ENCODE data around the gene ARHGEF18. TPM values are rescaled to one million over a fixed set of nuclear protein-coding genes. Genes with fewer than 3 reads are reported as not detected.

Gene ARHGEF18
- total and polyA plus RNA-seq, 2 experiments from 2014 or later: 12.8 to 47.6 TPM

DNA sequence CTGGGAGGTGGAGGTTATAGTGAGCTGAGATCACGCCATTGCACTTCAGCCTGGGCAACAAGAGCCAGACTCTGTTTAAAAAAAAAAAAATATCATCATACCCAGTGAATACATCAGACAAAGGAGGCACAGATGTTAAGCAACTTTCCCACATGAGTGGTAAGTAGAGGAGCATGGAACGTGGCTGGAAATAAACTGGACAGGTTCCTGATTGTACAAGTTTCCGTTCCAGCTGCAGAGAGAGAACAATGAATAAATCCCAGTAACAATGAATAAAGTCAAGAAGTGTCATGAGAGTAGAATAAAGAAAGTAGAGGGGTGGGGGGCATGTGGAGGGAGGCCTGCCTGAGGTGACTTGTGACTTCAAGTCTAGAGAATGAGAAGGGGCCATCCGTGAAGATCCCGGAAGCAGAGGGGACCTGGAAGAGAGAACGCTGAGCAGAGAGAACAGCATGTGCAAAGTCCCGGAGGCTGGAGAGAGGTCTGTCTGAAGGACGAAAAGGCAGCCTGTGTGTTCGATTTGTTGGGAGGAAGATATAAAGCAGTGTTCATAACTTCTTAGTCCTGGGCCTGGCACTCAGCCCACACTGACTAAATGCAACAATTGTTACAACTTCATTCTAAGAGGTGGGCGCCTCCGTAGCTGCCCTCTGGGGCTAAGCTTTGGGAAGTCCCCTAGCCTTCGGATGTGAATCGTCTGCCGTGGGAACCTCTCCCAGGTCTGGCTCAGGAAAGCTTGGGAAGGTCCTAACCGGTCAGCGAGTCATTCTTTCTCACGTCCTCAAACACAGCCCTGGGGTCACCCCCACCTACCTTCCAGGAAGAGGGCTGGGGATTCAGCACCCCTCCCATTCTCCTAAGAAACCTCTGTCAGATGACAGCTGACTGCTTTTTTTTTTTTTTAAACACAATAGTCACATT, 15.3 kb upstream of the ARHGEF18 start:
- H3F3A ChIP-seq (replicated peaks; ENCODE audit: low read depth): no peaks in the 10 kb centered on the region
- Mint-ChIP-seq H3K27ac (no peak overlapping the region), H3K9me3 (peaks cover 6% of the 10 kb centered on the region; the same call in 2 of the 3 replicates), H3K4me3 (no peak overlapping the region), H3K27me3 (ENCODE audit: insufficient read depth, low read depth, poor library complexity) (peaks cover 10% of the 10 kb centered on the region), H3K4me1 (no peaks in the 10 kb centered on the region), H3K36me3 (ENCODE audit: low read depth) (no peaks in the 10 kb centered on the region)
- H3K79me2 ChIP-seq (replicated peaks; ENCODE audit: insufficient read depth): no peaks in the 10 kb centered on the region
- no peak overlapping the region for H2AFZ ChIP-seq
- no peak overlapping the region for H3K4me2 ChIP-seq
- H3K4me3 ChIP-seq: no peak overlapping the region
- DNase-seq (ENCODE audit: low spot score) (no peak), ATAC-seq (no peak)
- H3K27ac ChIP-seq (ENCODE audit: low read depth): no peak overlapping the region
- no peaks in the 10 kb centered on the region for H3K4me1 ChIP-seq (ENCODE audit: insufficient read depth)
- TF ChIP-seq, protein P1, sequence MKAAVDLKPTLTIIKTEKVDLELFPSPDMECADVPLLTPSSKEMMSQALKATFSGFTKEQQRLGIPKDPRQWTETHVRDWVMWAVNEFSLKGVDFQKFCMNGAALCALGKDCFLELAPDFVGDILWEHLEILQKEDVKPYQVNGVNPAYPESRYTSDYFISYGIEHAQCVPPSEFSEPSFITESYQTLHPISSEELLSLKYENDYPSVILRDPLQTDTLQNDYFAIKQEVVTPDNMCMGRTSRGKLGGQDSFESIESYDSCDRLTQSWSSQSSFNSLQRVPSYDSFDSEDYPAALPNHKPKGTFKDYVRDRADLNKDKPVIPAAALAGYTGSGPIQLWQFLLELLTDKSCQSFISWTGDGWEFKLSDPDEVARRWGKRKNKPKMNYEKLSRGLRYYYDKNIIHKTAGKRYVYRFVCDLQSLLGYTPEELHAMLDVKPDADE (IDR thresholded peaks at IDR 0.05): no peak
- no peak for TF ChIP-seq CREB1 (CRISPR knock-in tag; IDR thresholded peaks at IDR 0.05; ENCODE audit: low read depth)
- no peak for TF ChIP-seq EZH2phosphoT487 (IDR thresholded peaks at IDR 0.05; ENCODE audit: unreplicated experiment)
- no peak for TF ChIP-seq NANOG (IDR thresholded peaks at IDR 0.05; ENCODE audit: borderline replicate concordance)
- no peak for TF ChIP-seq ZNF114 (CRISPR knock-in tag; IDR thresholded peaks at IDR 0.05)
- TF ChIP-seq STAT1 (IDR thresholded peaks at IDR 0.05; ENCODE audit: unreplicated experiment): no peak
- TF ChIP-seq ZNF331 (CRISPR knock-in tag; IDR thresholded peaks at IDR 0.05; ENCODE audit: low read depth): no peak
- TF ChIP-seq, protein P2, sequence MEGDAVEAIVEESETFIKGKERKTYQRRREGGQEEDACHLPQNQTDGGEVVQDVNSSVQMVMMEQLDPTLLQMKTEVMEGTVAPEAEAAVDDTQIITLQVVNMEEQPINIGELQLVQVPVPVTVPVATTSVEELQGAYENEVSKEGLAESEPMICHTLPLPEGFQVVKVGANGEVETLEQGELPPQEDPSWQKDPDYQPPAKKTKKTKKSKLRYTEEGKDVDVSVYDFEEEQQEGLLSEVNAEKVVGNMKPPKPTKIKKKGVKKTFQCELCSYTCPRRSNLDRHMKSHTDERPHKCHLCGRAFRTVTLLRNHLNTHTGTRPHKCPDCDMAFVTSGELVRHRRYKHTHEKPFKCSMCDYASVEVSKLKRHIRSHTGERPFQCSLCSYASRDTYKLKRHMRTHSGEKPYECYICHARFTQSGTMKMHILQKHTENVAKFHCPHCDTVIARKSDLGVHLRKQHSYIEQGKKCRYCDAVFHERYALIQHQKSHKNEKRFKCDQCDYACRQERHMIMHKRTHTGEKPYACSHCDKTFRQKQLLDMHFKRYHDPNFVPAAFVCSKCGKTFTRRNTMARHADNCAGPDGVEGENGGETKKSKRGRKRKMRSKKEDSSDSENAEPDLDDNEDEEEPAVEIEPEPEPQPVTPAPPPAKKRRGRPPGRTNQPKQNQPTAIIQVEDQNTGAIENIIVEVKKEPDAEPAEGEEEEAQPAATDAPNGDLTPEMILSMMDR (conservative IDR thresholded peaks at IDR 0.05; ENCODE audit: low read depth in 2 of 2): no peak
- TF ChIP-seq JUNB (IDR thresholded peaks at IDR 0.05; ENCODE audit: unreplicated experiment): no peak
- TF ChIP-seq, protein P3, sequence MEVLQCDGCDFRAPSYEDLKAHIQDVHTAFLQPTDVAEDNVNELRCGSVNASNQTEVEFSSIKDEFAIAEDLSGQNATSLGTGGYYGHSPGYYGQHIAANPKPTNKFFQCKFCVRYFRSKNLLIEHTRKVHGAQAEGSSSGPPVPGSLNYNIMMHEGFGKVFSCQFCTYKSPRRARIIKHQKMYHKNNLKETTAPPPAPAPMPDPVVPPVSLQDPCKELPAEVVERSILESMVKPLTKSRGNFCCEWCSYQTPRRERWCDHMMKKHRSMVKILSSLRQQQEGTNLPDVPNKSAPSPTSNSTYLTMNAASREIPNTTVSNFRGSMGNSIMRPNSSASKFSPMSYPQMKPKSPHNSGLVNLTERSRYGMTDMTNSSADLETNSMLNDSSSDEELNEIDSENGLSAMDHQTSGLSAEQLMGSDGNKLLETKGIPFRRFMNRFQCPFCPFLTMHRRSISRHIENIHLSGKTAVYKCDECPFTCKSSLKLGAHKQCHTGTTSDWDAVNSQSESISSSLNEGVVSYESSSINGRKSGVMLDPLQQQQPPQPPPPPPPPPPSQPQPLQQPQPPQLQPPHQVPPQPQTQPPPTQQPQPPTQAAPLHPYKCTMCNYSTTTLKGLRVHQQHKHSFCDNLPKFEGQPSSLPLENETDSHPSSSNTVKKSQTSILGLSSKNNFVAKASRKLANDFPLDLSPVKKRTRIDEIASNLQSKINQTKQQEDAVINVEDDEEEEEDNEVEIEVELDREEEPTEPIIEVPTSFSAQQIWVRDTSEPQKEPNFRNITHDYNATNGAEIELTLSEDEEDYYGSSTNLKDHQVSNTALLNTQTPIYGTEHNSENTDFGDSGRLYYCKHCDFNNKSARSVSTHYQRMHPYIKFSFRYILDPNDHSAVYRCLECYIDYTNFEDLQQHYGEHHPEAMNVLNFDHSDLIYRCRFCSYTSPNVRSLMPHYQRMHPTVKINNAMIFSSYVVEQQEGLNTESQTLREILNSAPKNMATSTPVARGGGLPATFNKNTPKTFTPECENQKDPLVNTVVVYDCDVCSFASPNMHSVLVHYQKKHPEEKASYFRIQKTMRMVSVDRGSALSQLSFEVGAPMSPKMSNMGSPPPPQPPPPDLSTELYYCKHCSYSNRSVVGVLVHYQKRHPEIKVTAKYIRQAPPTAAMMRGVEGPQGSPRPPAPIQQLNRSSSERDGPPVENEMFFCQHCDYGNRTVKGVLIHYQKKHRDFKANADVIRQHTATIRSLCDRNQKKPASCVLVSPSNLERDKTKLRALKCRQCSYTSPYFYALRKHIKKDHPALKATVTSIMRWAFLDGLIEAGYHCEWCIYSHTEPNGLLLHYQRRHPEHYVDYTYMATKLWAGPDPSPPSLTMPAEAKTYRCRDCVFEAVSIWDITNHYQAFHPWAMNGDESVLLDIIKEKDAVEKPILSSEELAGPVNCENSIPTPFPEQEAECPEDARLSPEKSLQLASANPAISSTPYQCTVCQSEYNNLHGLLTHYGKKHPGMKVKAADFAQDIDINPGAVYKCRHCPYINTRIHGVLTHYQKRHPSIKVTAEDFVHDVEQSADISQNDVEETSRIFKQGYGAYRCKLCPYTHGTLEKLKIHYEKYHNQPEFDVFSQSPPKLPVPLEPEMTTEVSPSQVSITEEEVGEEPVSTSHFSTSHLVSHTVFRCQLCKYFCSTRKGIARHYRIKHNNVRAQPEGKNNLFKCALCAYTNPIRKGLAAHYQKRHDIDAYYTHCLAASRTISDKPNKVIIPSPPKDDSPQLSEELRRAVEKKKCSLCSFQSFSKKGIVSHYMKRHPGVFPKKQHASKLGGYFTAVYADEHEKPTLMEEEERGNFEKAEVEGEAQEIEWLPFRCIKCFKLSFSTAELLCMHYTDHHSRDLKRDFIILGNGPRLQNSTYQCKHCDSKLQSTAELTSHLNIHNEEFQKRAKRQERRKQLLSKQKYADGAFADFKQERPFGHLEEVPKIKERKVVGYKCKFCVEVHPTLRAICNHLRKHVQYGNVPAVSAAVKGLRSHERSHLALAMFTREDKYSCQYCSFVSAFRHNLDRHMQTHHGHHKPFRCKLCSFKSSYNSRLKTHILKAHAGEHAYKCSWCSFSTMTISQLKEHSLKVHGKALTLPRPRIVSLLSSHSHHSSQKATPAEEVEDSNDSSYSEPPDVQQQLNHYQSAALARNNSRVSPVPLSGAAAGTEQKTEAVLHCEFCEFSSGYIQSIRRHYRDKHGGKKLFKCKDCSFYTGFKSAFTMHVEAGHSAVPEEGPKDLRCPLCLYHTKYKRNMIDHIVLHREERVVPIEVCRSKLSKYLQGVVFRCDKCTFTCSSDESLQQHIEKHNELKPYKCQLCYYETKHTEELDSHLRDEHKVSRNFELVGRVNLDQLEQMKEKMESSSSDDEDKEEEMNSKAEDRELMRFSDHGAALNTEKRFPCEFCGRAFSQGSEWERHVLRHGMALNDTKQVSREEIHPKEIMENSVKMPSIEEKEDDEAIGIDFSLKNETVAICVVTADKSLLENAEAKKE (CRISPR knock-in tag; IDR thresholded peaks at IDR 0.05): no peak
- TF ChIP-seq, protein P4, sequence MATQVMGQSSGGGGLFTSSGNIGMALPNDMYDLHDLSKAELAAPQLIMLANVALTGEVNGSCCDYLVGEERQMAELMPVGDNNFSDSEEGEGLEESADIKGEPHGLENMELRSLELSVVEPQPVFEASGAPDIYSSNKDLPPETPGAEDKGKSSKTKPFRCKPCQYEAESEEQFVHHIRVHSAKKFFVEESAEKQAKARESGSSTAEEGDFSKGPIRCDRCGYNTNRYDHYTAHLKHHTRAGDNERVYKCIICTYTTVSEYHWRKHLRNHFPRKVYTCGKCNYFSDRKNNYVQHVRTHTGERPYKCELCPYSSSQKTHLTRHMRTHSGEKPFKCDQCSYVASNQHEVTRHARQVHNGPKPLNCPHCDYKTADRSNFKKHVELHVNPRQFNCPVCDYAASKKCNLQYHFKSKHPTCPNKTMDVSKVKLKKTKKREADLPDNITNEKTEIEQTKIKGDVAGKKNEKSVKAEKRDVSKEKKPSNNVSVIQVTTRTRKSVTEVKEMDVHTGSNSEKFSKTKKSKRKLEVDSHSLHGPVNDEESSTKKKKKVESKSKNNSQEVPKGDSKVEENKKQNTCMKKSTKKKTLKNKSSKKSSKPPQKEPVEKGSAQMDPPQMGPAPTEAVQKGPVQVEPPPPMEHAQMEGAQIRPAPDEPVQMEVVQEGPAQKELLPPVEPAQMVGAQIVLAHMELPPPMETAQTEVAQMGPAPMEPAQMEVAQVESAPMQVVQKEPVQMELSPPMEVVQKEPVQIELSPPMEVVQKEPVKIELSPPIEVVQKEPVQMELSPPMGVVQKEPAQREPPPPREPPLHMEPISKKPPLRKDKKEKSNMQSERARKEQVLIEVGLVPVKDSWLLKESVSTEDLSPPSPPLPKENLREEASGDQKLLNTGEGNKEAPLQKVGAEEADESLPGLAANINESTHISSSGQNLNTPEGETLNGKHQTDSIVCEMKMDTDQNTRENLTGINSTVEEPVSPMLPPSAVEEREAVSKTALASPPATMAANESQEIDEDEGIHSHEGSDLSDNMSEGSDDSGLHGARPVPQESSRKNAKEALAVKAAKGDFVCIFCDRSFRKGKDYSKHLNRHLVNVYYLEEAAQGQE (IDR thresholded peaks at IDR 0.05; ENCODE audit: unreplicated experiment): no peak
- TF ChIP-seq POLR2AphosphoS5 (IDR thresholded peaks at IDR 0.05; ENCODE audit: low read depth): no peak
- TF ChIP-seq EZH2 (IDR thresholded peaks at IDR 0.05; ENCODE audit: low read depth, unreplicated experiment): no peak
- H3K36me3 ChIP-seq (ENCODE audit: insufficient read depth): no peaks in the 10 kb centered on the region
- no peaks in the 10 kb centered on the region for H4K20me1 ChIP-seq (replicated peaks; ENCODE audit: insufficient read depth)
- no peaks in the 10 kb centered on the region; the same call in none of the 2 replicates for H3K9me2 ChIP-seq (ENCODE audit: insufficient read depth)
- no peaks in the 10 kb centered on the region for H3K27me3 ChIP-seq (ENCODE audit: insufficient read depth)
